ENCODE results near the gene NPW.
A peak's percentile ranks its signal among the peaks of the same experiment; 100 is the strongest.
"Not testable (repeated sequence)": the region's sequence is repeated elsewhere in the genome, so short reads cannot be mapped to it uniquely, and the experiment has no call there.

Gene NPW

DNA sequence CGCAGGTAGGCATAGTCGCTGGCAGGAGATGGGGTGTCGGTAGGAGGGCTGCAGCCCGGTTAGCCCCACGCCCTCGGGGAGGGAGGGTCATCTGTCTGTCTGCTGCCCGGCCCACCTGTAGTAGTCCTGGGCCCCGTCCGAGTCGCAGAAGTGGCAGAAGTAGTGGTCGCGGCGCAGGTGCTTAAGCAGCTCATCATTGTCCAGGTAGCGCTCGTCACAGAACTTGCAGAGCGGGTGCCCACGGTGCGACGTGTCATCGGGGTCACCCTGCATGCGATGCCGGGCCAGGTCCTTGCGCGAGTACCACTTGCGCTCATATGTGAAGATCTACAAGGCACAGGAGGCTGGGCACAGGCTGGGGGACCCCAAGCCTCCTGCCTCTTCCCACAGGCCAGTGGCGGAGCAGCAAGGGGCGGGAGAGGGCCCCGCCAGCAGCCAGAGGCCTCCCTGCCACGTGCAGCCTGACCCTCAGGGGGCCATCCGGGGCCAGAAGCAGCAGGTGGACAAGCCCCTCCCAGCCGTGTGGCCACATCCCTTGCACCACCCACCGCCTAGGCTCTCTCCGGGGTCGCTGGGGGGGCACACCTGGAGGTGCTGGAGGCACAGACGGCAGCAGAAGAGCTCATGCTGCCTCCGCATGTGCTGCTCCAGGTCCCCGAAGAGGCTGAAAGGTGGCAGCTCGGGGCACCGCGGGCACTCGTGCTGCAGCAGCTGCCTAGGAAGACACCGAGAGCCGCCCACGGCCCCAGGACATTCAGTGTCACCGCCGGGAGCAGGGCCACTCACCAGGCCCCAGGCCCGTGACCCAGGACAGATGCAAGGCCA, 17.0 kb upstream of the NPW start:
- no peak for DNase-seq

DNA sequence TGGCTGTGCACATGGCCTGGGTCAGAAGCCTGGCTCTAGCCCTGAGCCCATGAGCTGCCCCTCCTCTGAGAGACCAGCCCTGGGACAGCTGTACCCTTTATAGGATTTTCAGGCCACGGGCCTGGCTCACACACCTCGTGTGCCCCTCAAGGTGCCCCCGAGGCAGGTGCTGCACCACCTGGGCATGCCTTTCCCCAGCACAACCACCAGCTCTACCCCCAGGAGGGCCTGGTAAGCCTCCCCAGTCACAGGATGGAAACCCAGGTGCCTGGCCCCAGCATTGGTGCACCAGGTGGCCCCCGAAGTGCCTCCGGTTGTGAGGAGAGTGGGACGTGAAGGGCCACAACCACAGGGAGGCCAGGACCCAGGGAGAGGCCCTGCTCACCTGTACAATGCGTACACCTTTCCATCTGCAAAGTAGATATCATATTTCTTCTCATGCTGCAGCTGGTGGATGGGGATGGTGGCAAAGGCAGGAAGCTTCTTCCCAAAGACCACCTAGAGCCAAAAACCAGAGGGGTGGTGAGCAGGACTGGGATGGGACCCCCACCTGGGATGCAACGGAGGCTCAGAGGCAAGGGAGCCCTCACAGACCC, 16.3 kb upstream of the NPW start:
- no peak for DNase-seq

DNA sequence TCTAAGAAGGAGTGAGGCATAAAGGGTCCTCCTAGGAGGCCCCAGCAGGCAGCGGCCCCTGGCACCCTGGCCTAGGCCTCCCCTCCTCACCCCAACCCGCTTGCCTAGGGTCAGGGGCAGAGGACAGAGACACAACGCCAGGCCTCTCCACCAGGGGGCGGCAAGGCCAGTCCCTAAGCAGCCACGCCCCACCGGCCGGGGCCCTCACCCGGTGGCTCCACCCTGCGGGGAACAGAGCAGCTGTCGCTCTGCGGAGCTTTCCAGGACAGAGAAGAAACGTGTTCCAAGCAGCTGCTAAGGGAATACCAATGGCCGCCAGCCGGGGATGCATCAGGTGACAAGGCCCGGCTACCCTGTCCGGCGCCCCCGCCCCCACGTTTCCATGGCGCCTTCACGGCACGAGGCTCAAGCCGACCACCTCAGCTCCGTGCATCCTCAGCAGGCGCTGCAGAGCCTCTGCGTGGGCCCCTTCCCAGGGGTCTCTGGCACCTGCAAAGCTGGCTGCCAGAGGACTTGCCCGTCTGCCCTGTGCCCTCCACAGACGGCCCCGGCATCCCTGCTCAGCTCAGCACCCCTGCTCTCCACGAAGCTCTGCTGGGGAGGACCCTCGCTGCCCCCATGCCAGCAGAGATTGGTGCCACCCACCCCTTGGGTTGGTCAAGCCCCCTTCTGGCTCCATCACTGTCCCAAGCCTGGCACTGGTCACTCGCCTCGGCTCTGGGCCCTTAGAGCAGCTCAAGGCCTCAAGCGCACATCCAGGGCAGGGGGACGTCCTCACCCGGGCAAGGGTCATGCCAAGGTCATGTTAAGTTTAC, 15.6 kb upstream of the NPW start:
- peak; percentile 42 for DNase-seq

DNA sequence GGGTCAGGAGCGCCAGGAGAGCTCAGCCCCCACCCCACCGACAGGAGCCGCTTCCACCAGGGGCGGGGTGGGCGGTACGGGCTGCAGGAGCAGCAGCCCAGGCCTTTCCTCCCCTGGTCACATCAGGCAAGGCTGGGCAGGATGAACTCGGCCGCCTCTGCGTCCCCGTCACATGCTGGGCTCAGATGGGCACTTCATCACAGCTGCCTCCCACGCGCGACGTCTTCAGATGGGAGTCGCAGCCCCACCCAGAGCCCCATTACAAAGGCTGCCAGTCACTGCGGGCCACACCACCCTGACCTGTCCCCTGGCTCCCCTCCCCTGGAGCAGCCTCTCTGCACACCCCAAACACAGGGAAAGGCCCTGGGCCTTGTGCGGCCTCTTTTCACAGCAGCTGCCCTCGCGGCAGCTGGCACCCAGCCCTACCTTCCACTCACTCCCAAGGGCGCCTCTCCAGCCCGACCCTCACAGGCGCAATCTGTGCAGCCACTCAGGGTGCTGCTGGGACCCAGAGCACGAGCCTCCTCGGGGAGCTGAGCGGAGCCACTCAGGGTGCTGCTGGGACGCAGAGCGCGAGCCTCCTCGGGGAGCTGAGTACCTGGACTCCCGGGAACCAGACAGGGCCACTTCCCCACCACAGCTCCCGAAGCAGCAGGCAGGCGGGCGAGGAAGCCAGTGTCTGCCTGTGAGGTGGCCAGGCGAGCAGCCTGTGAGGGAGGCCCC, 14.6 kb upstream of the NPW start:
- no peak for DNase-seq

DNA sequence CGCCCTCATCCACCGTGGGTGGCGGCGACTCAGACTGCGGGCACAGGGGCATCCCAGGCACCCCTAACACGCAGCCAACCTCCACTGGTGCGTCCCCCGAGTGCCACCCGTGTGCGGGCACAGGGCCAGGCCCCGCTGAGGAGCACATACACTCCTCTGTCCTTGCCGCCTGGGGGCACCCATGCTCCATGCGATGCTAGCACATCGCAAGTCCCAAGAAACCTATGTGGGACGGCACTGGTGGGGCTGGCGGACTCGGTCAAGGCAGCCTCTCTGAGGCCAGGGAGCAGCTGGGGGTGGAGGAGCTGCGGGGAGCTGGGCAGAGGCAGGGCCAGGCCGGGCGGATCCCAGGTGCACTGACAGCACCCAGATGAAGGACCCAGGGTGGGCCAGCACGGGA, 13.9 kb upstream of the NPW start:
- DNase-seq, result no peak

DNA sequence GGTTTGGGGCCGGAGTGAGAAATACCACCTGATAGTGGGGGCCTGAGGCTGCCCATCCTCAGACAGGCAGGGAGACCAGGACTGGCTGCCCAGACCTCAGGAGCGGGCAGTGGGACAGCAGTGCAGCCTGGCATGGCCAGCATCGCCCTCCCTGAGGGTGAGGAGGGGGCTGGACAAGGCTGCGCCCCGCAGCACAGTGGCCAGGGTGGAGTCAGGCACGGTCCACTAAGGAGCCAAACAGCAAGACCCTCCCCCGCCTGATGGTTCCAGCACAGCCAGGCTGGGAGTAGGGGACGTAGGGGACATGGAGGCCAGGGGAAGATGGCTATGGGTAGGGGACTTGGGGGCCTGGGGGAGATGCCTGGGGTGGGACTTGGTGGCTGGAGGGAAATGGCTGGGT, 13.3 kb upstream of the NPW start:
- no peak for DNase-seq

DNA sequence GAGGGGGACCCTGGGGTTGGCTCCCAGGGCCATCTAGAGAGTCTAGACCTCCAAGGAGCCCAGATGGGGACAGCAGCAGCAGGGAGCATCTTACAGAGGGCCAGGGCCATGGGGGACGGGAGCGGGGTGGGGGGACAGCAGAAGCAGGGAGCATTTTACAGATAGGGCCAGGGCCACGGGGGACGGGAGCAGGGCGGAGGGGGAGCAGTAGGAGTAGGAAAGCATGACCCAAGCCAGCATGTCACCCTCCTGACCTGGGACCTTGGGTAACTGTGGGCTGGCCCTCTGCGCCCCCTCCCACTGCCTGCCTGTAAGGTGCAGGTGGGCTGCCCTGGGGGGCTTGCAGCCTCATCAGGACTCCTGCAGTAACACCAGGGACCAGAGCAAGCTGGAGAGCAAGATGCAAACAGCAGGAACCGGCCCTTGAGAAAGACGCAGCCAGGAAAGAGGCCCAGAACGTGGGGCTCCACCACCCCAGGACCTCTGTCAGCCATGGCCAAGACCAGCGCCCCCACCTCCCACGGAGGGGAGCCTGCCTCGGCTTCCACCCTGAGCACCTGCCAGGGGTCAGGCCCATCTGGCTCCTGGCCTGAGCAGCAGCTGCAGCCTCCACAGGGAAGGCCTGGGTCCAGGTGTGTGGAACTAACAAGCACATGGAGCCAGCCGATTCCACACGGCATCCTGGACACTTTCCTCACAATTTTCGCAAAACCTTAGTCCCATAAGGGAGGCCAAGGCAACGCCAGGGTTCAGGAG, 12.3 kb upstream of the NPW start:
- DNase-seq, result no peak

DNA sequence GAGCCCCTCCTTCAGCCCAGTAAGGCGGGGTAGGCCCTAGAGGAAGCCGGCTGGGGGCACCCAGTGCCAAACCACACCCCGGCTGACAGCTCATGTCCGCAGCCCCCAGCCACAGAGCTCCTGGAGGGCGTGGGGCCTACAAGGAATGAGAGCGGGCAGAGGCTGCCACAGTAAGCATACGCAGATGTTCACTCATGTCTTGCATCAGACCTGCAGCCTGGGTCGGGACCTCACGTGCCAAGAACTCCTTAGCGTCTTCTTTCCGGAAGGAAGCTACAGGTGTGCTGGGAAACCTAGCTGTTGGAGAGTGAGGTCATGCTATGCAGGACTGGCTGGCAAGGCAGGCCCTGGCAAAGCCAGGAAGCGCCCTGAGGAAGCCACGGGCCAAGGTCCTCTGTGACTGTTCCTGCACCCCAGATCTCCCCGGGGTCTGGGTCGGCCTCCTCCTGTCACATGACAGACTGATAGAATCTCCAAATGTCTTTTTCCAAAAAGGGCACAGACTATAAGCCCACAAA, 11.5 kb upstream of the NPW start:
- DNase-seq, result no peak

DNA sequence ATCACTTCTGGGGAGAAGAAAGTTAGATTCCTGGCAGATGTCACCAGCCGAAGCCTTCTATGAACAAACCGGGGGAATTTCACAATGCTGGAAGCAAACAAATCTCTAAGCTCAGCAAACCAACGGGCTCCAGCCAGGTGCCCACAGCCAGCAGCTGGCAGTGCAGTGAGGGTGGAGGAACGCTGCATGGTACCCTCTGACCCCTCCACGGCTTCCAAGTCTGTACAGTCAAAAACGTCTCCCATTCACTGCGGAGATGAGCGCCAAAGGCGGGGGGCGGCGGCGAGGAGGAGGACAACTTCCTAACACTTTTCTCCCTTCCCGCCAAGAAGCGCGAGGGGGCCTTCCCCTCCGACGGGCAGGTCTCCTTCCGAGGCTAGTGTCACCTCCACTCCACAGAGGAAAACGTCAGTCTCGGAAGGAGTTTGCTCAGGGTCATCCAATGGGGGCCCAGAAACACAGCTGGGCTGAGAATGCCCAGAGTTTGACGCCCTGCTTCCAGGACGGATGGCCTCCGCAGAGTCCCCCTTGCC, 10.9 kb upstream of the NPW start:
- DNase-seq, result no peak

DNA sequence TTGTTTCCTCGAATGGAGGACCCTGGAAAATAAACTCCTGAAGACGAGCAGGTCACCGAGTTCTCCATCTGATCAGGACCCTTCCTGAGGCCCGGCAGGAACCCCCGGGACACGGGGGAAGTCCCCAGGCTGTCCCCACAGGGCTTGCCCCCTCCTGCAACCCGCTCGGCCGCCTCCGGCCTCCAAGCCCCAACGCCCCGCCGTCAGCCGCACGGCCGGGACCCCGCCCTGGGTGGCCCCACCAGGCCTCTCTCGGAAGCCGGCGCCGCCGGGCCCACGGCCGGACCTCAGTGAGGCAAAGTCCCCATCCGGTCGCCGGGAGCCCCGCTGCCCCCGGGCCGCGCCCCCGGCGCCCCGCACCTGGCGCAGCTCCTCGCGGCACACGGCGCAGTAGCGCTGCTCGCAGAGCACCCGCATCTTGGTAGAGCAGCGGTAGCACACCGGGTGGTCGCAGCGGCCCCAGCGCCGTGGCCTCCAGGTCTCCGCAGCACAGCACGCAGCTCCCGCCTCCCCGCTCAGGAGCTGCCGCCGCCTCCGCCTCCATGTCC, 10.3 kb upstream of the NPW start:
- no peak for DNase-seq

DNA sequence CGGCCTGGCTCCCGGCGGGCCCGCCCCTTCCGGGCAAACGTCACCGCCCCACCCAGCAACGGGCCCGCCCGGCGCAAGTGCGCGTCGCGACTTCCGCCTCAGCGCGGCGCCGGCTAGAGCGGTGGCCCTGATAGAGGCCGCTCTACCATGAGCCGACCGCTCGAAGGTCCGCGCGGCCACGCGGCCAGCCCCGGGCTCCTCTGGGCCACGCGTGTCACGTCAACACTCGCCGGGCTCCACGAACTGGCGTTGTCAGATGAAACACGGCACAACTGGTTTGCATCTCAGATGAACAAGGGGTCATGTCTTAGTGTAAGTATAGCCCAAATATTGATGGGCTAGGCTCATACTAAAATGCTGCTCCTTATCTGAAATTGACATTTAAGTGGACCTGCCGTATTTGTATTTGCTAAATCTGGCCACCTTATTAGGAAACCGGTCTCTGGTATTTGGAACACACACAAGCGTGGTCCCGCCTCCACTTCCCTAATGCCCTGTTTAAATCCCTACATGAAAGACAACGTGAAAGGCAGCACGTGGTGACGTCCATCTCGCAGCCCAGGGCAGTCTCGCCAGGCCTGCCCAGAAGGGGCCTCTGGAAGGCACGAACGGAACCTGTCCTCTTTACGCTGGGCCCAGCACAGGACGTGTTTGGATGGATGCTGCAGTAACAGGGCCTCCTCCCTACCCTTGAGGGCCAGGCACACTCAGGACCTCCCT, 9.6 kb upstream of the NPW start, which contains the start of gene ZNF598:
Gene ZNF598 (minus strand): TSS at position 31 of the 720 bp plus-strand sequence.
- DNase-seq, result no peak

DNA sequence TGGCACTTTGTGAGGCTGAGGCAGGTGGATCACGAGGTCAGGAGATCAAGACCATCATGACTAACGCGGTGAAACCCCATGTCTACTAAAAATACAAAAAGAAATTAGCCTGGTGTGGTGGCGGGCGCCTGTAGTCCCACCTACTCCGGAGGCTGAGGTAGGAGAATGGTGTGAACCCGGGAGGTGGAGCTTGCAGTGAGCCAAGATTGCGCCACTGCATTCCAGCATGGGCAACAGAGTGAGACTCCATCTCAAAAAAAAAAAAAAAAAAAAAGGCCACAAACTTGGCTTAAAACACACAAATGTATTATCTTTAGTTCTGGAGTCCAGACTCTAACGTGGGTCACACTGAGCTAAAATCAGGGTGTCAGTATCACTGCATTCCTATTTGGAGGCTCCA, 7.9 kb upstream of the NPW start:
- DNase-seq, result not testable (repeated sequence)

DNA sequence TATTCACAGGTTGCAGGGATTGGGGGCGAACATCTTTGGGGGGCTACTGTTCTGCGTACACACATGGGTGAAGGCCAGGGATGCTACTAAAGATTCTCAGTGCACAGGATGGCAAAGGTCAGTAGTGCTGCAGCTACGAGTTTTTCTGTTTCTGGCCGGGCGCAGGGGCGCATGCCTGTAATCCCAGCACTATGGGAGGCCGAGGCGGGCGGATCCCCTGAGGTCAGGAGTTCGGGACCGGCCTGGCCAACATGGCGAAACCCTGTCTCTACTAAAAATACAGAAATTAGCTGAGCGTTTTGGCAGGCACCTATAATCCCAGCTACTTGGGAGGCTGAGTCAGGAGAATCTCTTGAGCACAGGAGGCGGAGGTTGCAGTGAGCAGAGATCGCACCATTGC, 6.1 kb upstream of the NPW start:
- DNase-seq, result no peak

DNA sequence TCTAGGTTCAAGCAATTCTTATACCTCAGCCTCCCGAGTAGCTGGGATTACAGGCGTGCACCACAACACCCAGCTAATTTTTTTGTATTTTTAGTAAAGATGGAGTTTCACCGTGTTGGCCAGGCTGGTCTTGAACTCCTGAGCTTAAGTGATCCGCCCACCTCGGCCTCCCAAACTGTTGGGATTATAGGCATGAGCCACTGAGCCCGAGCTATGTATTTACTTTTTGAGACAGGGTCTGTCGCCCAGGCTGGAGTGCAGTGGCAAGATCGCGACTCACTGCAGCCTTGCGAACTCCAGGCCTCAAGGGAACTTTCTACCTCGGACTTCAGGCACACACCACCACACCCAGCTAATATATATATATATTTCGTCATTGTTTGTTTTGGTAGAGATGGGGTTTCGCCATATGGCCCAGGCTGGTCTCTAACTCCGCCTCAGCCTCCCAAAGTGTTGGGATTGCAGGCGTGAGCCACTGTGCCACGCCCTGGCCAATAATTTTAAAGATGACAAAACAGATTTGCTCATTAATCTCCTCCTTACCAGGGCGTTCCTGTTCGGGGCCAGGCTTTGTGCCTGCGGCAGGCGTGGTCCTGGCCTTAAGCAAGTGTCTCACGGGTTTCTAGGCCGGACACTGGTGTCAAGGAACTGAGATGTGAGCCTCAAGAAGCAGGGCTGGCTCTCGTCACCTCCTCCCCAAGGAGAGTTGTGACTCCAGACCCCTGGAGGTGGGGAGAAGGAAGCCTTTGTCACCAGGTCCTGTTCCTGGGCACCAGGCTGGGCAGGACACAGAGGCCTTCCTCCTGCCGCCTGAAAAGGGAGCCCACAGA, 4.3 kb upstream of the NPW start:
- DNase-seq, result no peak

DNA sequence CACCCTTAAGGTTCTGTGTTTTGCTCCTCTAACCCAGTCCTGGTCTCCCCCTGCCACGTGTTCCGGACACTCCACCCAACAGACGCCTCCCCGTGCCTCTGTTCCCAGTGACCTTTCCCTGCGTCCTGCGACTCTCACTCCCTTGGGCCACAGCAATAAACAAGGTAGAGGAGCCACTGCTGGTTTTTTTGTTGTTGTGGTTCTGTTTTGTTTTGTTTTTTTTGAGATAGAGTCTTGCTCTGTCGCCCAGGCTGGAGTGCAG, 3.7 kb upstream of the NPW start:
- no peak for DNase-seq

DNA sequence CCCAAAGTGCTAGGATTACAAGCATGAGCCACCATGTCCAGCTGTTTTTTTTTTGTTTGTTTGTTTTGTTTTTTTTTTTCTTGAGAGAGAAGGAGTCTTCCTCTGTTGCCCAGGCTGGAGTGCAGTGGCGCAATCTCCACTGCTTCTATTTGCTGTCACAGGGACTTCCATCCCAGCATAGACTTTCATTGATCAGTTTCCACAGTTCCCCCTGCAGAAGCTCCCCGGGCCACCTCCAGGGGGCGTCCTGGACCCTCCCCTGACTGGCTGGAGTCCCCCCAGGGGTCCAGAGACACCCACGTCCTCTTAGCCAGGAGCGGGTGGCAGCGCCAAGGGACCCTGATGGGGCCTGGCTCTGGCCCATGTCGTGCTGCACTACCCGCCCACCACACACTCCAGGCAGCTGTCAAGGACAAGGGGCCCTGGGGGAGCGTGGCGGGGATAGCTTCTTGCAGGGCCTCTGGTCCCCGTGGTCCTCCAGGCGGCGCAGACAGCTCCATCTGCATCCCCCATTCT, 3.1 kb upstream of the NPW start:
- DNase-seq, result no peak

DNA sequence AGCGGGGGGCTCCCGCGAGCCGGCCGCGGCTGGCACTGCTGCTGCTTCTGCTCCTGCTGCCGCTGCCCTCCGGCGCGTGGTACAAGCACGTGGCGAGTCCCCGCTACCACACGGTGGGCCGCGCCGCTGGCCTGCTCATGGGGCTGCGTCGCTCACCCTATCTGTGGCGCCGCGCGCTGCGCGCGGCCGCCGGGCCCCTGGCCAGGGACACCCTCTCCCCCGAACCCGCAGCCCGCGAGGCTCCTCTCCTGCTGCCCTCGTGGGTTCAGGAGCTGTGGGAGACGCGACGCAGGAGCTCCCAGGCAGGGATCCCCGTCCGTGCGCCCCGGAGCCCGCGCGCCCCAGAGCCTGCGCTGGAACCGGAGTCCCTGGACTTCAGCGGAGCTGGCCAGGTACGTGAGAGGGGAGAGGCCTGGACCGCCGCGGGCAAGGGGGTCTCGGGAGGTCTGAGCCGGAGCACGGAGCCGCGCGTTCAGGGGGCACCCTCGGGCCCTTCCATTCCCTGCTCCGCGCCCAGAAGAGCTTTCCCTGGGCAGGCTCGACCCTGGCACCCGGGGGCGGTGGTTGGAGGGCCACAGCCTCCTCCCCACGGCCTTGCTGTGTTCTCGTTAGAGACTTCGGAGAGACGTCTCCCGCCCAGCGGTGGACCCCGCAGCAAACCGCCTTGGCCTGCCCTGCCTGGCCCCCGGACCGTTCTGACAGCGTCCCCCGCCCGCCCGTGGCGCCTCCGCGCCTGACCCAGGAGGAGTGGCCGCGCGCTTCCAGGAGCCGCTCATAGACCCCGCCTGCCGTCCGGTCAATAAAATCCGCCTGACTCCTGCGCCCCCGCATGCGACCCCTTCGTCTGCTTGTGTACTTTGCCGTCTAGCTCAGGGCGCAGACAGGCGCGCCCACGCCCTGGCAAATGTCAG, 591 bp downstream of the NPW start:
- no peak for DNase-seq

DNA sequence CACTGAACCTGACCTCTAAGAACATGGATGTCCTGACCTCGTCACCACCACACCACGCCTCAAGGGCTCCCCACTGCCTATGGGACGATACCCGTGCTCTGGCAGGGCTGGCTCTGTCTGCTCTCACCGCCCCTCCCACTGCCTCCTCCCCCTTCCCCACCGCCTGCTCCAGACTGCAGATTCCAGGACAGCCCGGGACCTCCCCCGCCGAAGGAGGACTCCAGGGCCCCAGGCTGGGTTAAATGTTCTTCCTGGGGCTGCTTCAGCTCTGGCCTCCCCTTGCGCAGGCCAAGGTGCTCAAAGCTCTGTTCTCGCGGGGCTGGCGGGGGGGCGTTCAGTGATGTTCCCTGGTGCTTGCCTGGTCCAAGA, 3.1 kb downstream of the NPW start:
- DNase-seq, result no peak
